EH (cell line): ENCODE results near the gene COL1A1.

Experiments used
- DNase-seq: peaks from one replicate; pipeline ENCODE4 v3.0.0-alpha.2; 2015; ENCODE audit warnings: low read depth

Gene COL1A1

DNA sequence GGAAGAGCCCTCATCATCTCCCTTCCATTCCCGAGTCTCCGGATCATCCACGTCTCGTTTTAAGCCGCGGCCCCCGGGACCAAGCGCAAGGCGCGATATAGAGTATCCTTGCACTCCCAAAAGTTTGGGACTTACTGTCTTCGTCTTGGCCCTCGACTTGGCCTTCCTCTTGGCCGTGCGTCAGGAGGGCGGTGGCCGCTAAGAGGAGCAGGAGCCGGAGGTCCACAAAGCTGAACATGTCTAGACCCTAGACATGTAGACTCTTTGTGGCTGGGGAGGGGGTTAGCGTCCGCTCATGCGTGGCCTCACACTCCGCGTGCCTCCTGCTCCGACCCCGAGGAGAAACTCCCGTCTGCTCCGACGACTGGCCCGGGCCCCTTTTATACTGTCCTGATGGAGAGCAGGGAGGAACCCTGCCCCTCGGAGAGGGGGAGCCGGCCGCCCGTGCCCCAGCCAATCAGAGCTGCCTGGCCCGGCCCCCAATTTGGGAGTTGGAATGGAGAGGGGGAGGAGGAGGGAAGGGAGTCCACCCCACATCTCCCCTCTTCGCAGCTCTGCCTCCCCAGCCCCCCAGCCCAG lies at the start of gene COL1A1:
Gene COL1A1 (minus strand): TSS at position 356 of the 579 bp plus-strand sequence. CDS start 118 bp downstream, at position 238.
- DNase-seq, result peak; percentile 97

DNA sequence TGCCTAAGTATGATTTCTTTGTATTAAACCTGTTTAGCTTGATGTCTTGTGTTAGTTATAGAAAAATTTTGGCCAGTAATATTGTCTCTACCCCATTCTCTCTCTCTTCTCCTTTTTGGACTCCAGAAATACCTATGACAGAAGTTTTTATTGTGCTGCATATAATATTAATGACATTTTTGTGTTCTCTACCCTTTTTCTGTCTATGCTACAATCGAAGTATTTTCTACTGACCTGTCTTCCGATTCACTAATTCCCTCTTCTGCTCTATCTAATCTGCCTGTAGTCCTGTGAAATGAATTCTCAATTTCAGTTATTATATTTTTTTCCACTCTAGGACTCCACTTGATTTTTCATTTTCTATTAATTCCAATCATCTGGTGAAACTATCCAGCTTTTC lies 46.8 kb upstream of the COL1A1 start:
- DNase-seq, result no peak

DNA sequence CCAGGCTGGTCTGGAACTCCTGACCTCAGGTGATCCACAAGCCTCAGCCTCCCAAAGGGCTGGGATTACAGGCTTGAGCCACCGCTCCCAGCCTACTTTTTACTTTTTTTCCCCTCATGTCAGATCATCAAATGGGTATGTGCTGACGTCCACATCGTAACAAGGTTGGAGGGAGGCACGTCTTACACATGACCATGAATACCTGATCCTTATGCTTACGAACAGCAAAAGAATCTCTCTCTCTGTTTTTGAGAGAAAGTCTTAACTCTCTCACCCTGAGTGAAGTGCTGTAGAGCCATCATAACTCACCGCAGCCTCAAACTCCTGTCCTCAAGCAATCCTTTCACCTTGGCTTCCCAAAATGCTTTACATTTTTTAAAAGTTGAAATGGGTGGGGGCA lies 43.3 kb upstream of the COL1A1 start:
- DNase-seq, result no peak

DNA sequence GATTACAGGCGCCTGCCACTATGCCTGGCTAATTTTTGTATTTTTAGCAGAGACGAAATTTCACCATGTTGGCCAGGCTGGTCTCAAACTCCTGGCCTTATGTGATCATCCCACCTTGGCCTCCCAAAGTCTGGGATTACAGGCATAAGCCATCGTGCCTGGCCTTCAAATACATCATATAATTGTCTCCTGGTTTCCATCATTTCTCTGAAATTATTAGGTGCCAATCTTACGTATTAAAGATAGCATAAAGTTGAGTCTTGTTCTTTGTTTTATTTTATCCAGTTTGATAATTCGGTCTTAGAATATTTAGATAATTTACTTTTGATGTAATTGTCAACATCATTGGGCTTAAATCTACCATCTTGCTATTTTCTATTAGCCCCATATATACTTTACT lies 40.0 kb upstream of the COL1A1 start:
- DNase-seq, result no peak

DNA sequence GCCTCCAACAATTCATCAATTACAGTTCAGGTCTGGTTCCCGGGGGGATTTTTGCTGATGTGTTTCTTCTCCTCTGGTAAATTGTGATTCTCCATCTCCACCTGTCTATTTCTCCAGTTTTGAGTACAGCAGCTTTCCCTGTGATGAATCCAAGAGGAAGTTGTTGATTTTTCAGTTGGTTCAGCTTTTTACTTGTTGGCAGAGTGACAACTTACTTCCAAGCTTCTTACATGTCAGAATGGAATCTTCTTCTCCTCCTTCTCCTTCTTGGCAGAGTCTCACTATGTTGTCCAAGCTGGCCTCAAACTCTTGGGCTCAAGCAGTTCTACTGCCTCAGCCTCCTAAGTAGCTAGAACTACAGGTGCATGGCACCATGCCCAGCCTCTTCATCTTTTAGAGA lies 39.4 kb upstream of the COL1A1 start:
- peak; percentile 89 for DNase-seq

DNA sequence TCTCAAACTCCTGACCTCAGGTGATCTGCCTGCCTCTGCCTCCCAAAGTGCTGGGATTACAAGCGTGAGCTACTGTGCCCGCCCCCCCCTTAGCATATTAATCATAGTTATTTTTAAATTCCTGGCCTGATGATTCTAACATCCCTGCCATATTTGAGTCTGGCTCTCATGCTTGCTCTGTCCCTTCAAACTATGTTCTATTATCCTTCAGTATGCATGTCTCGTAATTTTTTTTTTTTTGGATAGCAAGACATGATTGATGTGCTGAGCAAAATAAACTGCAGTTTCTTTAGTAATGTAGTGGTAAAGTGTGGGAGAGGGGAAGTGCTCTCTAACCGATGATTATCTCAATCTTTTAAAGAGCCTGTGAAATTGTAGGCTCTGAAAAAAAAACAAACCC lies 38.5 kb upstream of the COL1A1 start:
- DNase-seq, result peak; percentile 60

DNA sequence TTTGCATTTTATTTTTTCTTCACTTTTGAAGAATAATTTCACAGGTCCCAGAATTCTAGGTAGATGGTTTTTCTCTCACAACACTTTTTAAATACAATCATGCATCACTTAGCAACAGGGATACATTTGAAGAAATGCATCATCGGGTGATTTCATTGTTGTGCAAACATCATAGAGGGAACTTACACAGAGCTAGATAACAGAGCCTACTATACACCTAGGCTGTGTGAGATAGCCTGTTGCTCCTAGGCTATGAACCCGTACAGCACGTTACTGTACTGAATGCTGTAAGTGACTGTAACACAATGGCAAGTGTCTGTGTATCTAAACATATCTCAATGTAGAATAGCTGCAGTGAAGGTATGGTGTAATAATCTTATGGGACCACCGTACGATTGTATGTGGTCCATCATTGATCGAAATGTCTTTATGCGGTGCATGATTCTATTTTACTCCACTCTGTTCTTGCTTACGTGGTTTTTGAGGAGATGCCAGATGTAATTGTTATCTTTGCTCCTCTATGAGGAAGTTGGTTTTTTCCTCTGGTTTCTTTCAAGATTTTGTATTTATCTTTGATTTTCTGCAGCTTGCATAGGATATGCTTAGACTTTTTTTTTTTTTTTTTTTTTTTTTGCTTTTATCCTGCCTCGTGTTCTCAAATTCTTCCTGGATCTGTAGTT lies 37.3 kb upstream of the COL1A1 start:
- no peak for DNase-seq

DNA sequence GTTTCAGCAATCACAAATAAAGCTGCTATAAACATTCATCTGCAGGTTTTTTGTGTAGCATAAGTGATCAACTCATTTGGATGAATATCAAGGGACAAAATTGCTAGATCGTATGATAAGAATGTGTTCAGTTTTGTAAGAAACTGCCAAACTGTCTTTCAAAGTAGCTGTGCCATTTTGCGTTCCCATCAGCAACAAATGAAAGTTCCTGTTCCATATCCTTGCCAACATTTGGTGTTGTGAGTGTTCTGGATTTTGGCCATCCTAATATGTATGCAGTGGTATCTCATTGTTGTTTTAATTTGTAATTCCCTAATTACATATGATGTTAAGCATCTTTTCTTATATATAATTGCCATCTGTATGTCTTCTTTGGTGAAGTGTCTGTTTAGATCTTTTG lies 36.5 kb upstream of the COL1A1 start:
- no peak for DNase-seq

DNA sequence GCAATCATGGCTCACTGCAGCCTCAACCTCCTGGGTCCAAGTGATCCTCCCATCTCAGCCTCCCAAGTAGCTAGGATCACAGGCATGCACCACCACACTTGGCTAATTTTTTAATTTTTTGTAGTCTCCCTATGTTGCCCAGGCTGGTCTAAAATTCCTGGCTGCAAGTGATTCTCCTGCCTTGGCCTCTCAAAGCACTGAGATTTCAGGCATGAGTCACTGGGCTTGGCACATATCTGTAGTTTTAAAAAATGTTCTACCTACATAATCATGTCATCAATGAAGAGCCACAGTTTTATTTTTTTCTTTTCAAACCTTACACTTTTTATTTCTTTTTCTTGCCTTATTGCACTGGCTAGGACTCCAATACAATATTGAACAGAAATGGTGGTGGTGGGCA lies 33.1 kb upstream of the COL1A1 start:
- DNase-seq, result no peak

DNA sequence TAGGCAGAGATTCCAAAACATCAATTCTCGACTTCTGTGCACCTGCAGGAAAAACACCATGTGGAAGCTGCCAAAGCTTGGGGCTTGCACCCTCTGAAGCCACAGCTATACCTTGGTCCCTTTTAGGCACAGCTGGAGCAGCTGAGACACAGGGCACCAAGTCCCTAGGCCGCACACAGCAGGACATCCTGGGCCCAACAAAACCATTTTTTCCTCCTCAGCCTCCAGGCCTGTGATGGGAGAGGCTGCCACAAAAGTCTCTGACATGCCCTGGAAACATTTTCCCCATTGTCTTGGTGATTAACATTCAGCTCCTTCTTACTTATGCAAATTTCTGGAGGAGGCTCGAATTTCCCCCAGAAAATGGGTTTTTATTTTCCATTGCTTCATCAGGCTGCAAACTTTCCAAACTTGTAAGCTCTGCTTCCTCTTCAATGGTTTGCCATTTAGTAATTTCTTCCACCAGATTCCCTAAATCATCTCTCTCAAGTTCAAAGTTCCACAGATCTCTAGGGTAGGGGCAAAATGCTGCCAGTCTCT lies 24.3 kb upstream of the COL1A1 start:
- DNase-seq, result no peak

DNA sequence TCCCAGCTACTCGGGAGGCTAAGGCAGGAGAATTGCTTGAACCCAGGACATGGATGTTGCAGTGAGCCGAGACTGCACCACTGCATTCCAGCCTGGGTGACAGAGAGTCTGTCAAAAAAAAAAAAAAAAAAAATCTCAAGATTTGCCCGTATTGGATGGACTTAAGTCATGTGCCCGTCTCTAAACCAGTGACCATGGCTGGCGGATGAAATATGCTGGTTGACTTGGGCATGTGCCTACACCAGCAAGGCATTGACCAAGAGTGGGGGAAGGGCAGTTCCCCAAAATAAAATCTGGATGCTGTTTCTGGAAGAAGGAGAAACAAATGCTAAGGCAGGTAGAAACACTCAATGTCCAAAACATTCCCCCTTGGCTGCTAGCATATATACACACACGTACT lies 21.5 kb upstream of the COL1A1 start:
- DNase-seq, result no peak

DNA sequence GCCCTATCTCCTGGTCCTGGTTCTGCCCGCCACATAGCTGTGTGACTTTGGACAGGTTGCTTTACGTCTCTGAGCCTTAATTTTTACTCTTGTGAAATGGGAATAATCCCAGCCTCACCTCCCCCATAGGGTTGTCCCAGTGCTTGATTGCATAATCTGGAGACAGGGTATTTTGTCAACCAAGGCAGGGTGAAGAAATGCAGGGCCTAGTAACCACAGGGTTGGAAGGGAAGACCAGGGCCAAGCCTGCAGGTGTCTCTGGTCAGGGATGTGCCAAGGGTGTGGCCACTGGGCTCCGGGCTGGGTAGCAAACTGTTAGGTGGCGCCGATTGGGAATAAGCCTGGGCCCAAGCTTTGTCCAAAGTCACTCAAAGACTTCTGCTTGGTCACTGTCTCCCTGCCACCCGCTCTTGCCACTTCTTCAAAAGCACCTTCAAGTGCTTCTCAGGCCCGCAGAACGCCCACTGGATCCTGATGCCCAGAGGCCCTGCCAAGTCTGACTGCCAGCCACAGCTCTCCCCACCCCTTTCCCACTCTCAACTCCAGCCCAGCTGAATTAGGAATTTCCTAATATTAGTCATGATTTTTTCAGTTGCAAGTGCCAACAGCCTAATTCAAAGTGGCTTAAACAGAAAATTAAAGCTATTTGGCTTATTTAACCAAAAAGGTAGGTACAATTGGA lies 20.6 kb upstream of the COL1A1 start:
- peak; percentile 80 for DNase-seq

DNA sequence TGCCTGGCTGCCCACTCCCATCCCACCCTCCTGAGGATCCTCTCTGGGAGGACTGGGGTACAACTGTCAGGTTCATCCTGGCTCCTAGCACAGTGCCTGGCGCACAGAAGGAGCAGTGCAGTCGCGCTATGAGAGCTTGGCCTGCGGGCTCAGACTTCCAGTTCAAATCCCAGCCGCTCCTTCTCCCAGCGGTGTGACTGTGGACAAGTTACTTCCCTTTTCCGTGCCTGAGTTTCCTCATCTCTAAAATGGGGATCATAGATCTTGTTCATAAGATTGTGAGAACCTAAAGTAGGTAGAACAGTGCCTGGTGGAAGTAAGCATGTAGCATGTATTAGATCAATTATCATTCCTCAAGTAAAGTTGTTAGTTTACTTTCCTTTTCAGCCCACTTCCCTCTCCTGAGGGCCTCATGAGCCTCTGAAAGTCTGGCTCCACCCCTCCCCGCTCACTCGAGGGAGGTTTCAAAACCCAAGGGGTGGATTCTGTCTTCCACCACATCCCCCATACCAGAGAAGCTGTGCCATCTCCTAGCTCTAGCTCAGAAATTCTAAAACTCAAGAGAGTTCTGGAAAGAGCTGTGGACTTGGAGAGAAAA lies 19.9 kb upstream of the COL1A1 start:
- peak; percentile 86 for DNase-seq

DNA sequence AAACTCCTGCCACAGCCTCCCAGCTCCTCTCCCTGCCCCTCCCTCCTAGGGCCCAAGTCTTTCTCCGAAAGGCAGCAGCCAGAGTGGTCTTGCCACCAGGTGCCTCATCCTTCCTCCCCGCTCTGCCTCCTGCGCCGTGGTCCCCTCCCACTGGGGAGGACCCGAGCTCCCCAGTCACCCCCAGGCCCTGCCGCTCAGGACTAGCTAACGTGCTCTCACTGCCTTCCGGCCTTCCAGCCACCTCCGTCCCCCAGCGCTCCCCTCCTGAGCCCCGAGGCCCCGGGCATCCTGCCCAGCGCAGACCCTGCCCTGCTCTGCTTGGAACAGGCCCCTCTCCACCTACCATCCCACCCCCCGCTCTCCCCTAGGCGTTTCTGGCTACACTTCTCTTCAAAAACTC lies 19.4 kb upstream of the COL1A1 start:
- no peak for DNase-seq

DNA sequence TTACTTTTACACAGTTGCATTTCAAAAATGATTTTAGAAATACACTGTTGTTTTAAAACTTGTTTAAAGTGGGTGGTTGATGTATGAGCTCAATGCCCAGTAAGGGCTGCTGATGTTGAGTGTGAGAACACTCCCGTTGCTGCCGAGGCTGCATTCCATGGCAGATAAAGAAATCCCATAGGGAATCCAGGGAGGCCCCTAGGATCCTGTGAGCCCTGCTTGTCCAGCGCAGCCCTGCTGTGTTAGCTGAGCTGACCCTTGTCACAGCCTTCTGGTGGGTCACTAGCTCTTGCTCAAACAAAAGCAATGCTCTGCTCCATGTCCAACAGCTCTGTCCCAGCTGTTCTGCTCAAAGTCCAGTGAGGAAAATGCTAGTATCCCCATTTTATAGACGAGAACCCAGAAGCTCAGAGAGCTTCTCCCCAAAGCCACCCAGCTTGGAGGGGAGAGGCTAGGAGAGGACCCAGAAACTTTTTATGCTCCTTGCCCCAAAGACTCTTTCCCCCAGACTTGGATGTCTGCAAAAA lies 18.6 kb upstream of the COL1A1 start:
- peak; percentile 86 for DNase-seq

DNA sequence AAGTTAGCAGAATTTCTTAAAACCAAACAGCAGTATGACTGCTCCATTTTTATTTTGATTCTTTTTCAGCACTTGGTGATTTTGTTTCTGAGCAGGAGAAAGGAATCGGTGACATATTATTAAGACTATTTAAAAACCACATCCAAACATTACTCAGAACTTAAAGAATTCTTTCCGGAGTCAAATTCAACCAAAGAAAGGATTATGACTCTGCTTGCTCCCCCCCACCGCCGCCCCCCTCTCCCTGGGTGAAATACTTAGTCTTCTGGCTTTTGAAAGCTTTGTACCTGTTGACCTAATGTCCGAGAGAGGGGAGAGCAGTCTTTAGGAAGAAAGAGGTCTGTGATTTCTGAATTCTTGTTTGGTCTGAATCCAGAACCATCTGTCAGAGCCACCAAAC lies 17.9 kb upstream of the COL1A1 start:
- DNase-seq, result peak; percentile 93

DNA sequence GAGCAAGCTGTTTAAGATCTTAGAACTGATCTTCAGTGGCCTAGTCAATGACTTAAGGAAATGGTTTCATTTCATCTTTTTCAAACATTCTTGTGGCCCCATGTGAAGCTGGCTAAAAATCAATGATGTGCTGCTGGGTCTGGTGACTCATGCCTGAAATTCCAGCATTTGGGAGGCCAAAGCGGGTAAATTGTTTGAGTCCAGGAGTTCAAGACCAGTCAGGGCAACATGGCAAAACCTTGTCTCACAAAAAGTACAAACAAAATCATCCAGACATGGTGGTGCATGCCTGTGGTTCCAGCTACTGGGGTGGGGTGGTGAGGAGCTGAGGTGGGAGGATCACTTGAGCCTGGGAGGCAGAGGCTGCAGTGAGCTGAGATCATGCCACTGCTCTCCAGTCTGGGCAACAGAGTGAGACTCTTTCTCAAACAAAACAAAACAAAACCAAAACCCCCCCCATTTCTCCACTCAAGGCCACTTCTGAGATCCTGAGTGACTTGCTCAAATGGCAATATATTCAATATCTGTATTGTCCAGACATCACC lies 17.4 kb upstream of the COL1A1 start:
- peak; percentile 98 for DNase-seq

DNA sequence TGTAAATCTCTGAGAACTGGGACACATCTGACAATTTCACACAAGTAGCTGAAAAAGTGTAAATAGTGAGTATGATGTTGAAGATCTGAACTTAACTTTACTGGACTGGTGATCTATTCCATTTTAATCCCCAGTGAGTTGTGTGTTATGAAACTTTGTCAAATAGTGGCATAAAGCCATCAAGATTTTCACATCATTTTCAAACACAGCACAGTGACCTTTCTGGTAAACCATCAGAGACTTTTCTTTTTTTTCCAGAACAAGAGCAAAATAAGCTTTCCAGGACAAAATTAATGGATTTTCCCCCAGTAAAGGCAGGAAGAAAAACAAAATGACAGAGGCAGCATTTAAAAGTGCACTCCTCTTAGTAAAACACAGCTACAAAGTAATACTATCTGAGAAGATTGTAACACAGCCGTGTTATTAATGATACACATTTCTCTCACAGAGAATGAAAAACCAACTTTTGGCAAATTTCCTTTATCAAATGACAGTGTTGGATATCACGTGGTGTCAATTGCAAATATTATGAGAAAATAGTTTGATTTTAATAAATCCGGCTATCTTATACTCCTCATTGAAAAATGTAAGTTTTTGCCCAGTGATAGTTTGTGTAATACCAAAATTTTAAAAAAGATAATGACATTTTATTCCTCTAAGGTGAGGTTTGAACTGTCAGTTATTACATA lies 16.8 kb upstream of the COL1A1 start:
- DNase-seq, result peak; percentile 58

DNA sequence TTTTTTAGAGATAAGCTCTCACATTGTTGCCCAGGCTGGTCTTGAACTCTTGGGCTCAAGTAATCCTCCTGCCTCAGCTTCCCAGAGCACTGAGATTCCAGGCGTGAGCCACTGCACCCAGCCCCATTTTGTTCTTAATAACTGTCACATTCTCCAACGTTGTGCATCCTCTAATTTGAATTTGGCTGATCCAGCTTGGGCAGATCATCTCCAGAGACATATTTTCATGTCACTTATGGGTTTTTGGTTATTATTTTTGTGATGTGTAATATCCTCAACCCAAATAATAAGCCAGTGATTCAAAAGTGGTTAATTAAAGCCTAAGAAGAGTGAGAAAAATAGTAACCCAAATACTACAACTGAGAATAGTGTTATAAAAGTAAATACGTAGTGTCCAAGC lies 16.2 kb upstream of the COL1A1 start:
- DNase-seq, result peak; percentile 21

DNA sequence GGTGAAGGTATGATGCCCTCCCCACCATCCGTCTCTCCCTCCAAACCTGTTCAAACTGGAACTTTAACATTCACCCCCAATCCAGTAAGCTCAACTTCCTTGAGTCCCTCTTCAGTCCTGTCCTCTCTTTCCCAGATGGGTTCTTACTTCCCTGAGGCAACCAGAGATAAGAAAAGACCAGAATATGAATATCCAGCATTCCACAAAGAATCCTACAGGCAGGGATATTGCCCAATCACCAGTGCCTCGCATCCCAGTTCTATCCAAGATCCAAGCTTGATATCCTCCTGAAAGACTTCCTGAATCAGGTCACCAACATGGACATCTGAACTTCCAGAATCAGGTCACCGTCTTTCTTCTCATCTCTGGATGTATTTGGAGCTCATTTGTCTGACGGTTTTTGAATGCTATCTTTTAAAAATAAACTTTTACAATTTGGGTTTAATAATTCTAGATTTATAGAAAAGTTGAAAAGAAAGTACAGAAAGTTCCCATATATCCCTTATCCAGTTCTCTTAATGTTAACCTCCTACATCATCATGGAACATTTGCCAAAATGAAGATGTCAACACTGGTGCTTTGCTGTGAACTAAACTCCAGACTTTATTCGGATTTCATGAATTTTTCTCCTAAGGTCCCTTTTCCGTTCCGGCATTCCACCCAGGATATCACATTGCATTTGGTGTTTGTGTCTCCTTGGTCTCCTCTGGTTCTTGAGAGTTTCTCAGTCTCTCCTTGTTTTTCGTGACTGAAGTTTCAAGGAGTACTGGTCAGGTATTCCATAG lies 13.7 kb upstream of the COL1A1 start:
- peak; percentile 88 for DNase-seq
